ENCODE data around the gene LRWD1. TPM values are rescaled to one million over a fixed set of nuclear protein-coding genes. Genes with fewer than 3 reads are reported as not detected.
A peak's percentile ranks its signal among the peaks of the same experiment; 100 is the strongest.
"Not testable (repeated sequence)": the region's sequence is repeated elsewhere in the genome, so short reads cannot be mapped to it uniquely, and the experiment has no call there.

The LRWD1 gene
- total RNA-seq, 1 donor from 2014 or later = 24.4 TPM

- H3K4me3 ChIP-seq = no peak overlapping the region
- no peak for DNase-seq (ENCODE audit: low spot score in 2 of 2)
- TF ChIP-seq, protein P1, sequence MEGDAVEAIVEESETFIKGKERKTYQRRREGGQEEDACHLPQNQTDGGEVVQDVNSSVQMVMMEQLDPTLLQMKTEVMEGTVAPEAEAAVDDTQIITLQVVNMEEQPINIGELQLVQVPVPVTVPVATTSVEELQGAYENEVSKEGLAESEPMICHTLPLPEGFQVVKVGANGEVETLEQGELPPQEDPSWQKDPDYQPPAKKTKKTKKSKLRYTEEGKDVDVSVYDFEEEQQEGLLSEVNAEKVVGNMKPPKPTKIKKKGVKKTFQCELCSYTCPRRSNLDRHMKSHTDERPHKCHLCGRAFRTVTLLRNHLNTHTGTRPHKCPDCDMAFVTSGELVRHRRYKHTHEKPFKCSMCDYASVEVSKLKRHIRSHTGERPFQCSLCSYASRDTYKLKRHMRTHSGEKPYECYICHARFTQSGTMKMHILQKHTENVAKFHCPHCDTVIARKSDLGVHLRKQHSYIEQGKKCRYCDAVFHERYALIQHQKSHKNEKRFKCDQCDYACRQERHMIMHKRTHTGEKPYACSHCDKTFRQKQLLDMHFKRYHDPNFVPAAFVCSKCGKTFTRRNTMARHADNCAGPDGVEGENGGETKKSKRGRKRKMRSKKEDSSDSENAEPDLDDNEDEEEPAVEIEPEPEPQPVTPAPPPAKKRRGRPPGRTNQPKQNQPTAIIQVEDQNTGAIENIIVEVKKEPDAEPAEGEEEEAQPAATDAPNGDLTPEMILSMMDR (IDR thresholded peaks at IDR 0.05) = no peak
- H3K36me3 ChIP-seq = peaks cover 23 to 33% of the 10 kb centered on the region in 2 donors
- H3K27me3 ChIP-seq = no peaks in the 10 kb centered on the region
- no peaks in the 10 kb centered on the region for H3K9me3 ChIP-seq
- H3K4me1 ChIP-seq = no peaks in the 10 kb centered on the region
- intact Hi-C loops (cut with DNase I) = no loop called here
- no peak overlapping the region for H3K27ac ChIP-seq
Measured at GRCh38 chr7:102471791-102472125, 7.0 kb downstream of the LRWD1 start.

DNA sequence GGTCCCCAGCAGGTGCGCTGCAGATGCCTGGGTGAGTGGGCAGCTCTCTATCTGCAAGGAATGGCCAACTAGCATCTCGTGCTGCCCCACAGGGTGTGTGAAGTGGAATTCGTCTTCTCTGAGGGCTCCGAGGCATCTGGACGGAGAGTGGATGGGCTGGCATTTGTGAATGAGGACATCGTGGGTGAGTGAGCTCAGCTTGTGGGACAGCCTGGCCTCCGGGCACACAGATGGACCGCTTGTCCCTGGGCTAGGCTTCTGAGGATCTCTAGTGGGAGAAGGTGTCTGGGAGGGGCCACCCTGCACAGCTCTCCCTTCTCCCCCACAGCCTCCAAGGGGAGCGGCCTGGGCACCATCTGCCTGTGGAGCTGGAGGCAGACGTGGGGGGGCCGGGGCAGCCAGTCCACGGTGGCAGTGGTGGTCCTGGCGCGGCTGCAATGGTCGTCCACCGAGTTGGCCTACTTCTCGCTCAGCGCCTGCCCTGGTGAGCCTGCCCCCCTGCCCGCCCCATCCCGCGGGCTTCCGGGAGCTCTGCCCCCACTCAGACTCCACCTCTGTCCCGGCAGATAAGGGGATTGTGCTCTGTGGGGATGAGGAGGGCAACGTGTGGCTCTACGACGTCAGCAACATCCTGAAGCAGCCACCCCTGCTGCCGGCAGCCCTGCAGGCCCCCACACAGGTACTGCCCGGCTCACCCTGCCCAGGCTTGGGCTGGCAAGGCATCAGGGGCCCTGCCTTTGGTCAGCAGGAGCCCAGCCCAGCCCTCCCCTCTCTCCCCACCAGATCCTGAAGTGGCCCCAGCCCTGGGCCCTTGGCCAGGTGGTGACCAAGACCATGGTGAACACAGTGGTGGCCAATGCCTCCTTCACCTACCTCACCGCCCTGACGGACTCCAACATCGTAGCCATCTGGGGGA, 7.6 kb downstream of the LRWD1 start:
- Histone ChIP-seq H3K4me3 (no peak overlapping the region), H3K27me3 (no peaks in the 10 kb centered on the region), H3K36me3 (peaks cover 23 to 33% of the 10 kb centered on the region in 2 donors), H3K4me1 (no peaks in the 10 kb centered on the region), H3K27ac (no peak overlapping the region), H3K9me3 (no peaks in the 10 kb centered on the region)
- intact Hi-C loops (cut with DNase I) = no loop called here
- TF ChIP-seq, protein P1 (IDR thresholded peaks at IDR 0.05) = no peak
- no peak for DNase-seq (ENCODE audit: low spot score in 2 of 2)

DNA sequence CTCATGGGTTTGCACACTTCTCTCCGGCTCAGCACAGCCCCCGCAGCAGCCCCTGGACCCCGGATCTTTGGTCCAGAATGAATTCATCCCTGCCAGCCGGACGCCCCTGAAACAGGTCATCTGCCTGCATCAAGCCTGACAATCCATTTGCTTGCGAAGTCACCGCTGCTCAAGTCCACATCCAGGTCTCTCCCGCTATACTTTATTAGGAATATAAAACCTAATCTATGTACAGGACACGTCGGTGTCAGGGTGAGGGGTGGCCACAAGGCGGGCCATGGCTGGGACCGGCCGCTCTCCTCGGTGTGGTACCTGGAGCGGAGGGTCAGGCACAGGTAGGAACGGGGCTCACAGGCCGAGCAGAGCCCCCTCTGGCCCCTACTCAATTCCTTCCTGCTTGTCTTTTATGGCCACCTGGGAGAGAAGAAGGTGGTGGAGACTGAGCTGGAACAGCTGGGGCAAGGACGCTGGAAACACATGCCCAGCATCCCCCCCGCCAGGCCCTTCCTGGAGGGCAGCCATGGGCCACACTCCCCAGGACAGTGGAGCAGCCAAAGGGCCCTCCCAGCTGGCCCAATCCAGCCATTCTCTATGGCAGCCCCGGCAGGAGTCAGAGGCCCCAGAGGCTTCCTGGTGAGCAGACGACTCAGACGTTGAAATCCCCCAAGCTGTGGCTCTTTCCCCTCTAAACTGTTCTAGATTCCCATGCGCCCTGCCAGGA, 8.6 kb downstream of the LRWD1 start:
- H3K36me3 ChIP-seq = peaks cover 23 to 33% of the 10 kb centered on the region in 2 donors

DNA sequence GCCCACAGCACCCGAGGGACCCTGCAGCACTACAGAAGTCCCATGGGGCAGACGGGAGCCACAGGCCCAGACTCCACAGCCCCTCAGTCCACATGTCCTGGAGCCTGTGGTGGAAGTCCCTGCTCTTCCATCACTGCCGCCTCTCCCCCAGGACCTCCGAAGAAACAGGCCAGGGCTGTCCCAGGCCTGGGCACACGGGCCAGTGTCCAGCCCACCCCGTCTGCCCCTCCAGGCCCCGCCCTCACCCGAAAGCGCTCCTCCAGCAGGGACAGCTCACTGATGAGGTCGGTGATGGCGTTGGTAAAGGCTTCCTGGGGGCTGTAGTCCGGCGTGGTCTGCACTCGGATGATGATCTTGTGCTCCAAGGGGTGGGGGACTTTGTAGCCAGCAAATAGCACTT, 9.3 kb downstream of the LRWD1 start:
- intact Hi-C loops (cut with DNase I); H3K4me3 ChIP-seq; DNase-seq (ENCODE audit: low spot score in 2 of 2); H3K9me3 ChIP-seq; H3K4me1 ChIP-seq; H3K27me3 ChIP-seq: not testable (repeated sequence)
- peaks cover 23 to 33% of the 10 kb centered on the region in 2 donors for H3K36me3 ChIP-seq
- H3K27ac ChIP-seq = peak overlapping the region in 1 of 2 donors; percentile 48

More for the DNA sequence above, 8.6 kb downstream of the LRWD1 start:
- intact Hi-C loops (cut with DNase I) = no loop called here
- Histone ChIP-seq H3K27me3 (no peaks in the 10 kb centered on the region), H3K4me1 (no peaks in the 10 kb centered on the region), H3K9me3 (no peaks in the 10 kb centered on the region), H3K27ac (peak overlapping the region in 1 of 2 donors; percentile 48), H3K4me3 (no peak overlapping the region)
- TF ChIP-seq, protein P1 (IDR thresholded peaks at IDR 0.05) = no peak
- no peak for DNase-seq (ENCODE audit: low spot score in 2 of 2)

- DNase-seq (ENCODE audit: low spot score in 2 of 2); H3K4me1 ChIP-seq; H3K4me3 ChIP-seq; H3K9me3 ChIP-seq; intact Hi-C loops (cut with DNase I); H3K27me3 ChIP-seq: not testable (repeated sequence)
- H3K27ac ChIP-seq = peak overlapping the region in 1 of 2 donors; percentile 48
- peaks cover 23 to 29% of the 10 kb centered on the region in 2 donors for H3K36me3 ChIP-seq
Measured at GRCh38 chr7:102474736-102475435, 10.1 kb downstream of the LRWD1 start.

DNA sequence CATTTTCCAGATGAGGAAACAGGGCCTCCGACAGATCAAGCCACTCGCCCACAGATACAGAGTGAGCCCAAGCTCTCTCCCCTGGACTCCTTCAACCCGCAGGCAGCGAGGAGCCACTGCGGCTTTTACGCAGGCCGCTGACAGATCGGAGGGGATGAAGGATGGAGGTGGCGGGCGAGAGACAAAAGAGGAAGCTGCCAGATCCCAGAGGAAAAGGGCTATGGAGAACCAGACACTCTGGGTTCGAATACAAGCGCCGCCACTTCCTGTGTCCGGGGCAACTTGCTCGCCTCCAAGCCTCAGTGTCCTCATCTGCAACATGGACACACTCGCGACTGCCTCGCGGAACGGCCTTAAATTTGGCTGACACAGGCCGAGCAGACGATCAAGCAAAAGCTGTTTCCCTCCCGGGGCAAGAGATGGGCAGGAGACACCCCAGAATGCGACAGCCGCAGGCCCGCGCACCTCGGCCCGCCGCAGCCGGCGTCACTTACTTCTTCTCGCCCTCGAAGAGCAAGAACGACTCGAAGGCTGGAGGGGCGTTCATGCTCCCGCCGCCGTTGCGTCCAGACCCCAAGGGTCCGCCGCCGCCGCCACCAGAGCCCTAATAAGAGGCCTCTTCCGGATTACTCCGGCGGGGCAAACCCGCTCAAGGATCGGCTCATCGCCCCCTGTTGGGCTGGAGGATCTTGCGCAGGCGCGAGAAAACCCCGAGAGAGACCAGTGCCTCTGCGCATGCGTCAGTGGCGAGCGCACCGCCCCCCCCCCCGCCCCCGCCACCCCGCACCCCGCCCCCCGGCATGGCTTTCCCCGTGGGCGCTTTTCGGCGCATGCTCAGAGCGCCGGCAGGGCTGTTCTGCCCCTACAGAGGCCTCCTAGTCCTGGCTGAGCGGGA, 13.8 kb downstream of the LRWD1 start, which contains the start of gene POLR2J:
POLR2J (minus strand) TSS at position 609 of the 895 bp plus-strand sequence; CDS start at position 547, 62 bp downstream.
- H3K4me1 ChIP-seq; H3K36me3 ChIP-seq; intact Hi-C loops (cut with DNase I); H3K27me3 ChIP-seq; H3K9me3 ChIP-seq: not testable (repeated sequence)
- Histone ChIP-seq H3K27ac (peak within 1 kb of the TSS; percentile 20 to 53), H3K4me3 (peak within 1 kb of the TSS; percentile 47 to 68)
- DNase-seq (ENCODE audit: low spot score in 2 of 2) = peak; percentile 49 to 96
- TF ChIP-seq, protein P1 (IDR thresholded peaks at IDR 0.05) = peak; percentile 43 to 65 (median 59)

DNA sequence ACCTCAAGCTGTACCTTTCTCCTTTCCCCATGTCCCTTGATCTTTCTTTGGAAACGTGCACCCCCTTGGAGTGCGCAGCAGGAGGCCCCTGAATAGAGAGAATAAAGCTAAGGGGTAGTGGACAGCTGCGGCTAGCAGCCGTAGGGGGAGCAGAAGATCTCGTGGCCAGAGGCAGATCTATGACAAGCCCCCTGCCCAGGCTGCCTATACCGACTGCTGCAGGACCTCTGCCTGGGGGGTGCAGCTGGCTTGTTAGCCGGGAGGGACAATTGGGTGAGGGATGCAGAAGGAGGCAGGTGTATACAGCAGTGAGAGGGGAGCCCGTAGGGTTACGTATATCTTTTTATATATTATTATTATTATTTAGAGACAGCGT, 14.4 kb downstream of the LRWD1 start:
- H3K27me3 ChIP-seq; H3K27ac ChIP-seq; H3K9me3 ChIP-seq; H3K4me1 ChIP-seq; H3K4me3 ChIP-seq; intact Hi-C loops (cut with DNase I); H3K36me3 ChIP-seq; DNase-seq (ENCODE audit: low spot score in 2 of 2): not testable (repeated sequence)
